GM21619 (cell line): Measurements from ENCODE around the gene NPBWR2.

Experiments used
- ATAC-seq: cut with Tn5 transposase; IDR thresholded peaks from one replicate; pipeline ENCODE4 v1.9.1; 2021; ENCODE audit not compliant: unreplicated experiment

NPBWR2 gene

DNA sequence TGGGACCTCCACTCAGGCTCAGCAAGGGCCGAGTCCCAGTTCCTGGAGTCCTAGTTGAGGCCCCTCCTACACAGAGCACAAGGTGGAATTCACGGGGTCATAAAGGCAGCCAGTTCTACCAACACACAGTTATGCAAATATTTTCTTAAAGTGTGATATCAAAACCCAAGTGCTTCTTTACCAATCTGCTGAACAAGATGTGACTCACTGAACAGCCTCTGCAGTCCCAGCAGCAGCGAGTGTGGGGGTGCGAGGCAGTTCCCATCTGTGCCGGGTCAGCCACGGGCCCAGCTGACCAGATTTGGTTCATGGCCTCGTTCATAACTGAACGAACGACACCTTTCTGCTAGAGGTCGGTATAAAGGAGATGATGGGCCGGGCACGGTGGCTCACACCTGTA is 48.8 kb downstream of the NPBWR2 start:
- ATAC-seq = no peak

GRCh38 chr20:64057628-64058498 is 49.5 kb downstream of the NPBWR2 start:
- ATAC-seq = peak; percentile 45

- ATAC-seq = no peak
Measured at GRCh38 chr20:64056889-64057627, 50.3 kb downstream of the NPBWR2 start.

- ATAC-seq = no peak
Measured at GRCh38 chr20:64056639-64056888, 50.8 kb downstream of the NPBWR2 start.

- ATAC-seq = no peak
Measured at GRCh38 chr20:64055893-64056638, 51.3 kb downstream of the NPBWR2 start.

DNA sequence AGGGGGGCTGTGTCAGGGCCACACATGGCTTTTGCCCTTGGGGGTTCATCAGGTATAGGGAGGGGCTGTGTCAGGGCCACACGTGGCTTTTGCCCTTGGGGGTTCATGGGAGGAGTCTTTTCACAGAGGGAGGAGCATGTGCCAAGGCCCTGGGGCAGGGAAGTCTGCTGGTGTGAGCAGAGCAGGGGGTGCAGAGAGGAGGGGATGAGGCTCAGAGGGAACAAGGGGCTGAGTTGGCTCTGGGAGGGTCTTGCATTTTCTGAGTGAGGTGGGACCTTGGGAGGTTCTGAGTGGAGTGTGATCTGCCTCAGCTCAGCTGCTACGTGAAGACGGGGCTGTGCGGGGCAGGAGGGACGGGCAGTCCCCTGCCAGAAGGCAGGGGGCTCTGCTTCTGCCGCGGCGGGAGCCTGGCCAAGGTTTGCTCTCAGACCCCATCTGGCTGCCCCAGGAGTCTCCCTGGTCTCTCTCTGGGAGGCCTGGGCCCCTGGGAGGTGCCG is 51.9 kb downstream of the NPBWR2 start:
- no peak for ATAC-seq

- no peak for ATAC-seq
Measured at GRCh38 chr20:64053841-64054661, 53.3 kb downstream of the NPBWR2 start.
